Measurements from ENCODE around the gene PLEKHO1. TPM values are rescaled to one million over a fixed set of nuclear protein-coding genes. Genes with fewer than 3 reads are reported as not detected.

PLEKHO1 gene
- total and polyA plus RNA-seq, 2 experiments from 2014 or later = 26.9 to 30.7 TPM

GRCh38 chr1:150110116-150110515 lies 39.6 kb upstream of the PLEKHO1 start:
- H3K9me2 ChIP-seq (ENCODE audit: insufficient read depth) = no peaks in the 10 kb centered on the region
- H3K4me3 ChIP-seq = no peak overlapping the region
- H3K9ac ChIP-seq = no peak overlapping the region
- H3K9me3 ChIP-seq (ENCODE audit: low read depth) = no peaks in the 10 kb centered on the region
- H3K4me2 ChIP-seq (ENCODE audit: unreplicated experiment) = no peak overlapping the region
- no peaks in the 10 kb centered on the region for H4K20me1 ChIP-seq (ENCODE audit: insufficient read depth)
- no peaks in the 10 kb centered on the region for H3K4me1 ChIP-seq (ENCODE audit: insufficient read depth)
- no peak for DNase-seq
- WGBS, 2 experiments (ENCODE audit: low coverage in 1 of 2, low lambda C conversion rate in 2 of 2, missing lambda C conversion rate in 2 of 2) = 96 to 98% methylated on average over 2 of the region's 2 CpGs
- H3K79me2 ChIP-seq (ENCODE audit: insufficient read depth) = no peaks in the 10 kb centered on the region
- in situ Hi-C loops (cut with MboI) = no loop called here
- TF ChIP-seq EZH2 (IDR thresholded peaks at IDR 0.05; ENCODE audit: insufficient read depth, poor library complexity, severe bottlenecking) = no peak
- TF ChIP-seq EZH2phosphoT487 (IDR thresholded peaks at IDR 0.05; ENCODE audit: insufficient read depth, low read depth) = no peak
- H3K27ac ChIP-seq = no peak overlapping the region
- H3K27me3 ChIP-seq (replicated peaks; ENCODE audit: insufficient read depth) = no peaks in the 10 kb centered on the region
- H3K36me3 ChIP-seq (ENCODE audit: low read depth) = peaks cover 16% of the 10 kb centered on the region
- H2AFZ ChIP-seq = no peak overlapping the region
- H3F3A ChIP-seq (ENCODE audit: insufficient read depth) = no peaks in the 10 kb centered on the region

GRCh38 chr1:150111670-150112069 lies 38.0 kb upstream of the PLEKHO1 start:
- no peak for DNase-seq
- H4K20me1 ChIP-seq (ENCODE audit: insufficient read depth) = no peaks in the 10 kb centered on the region
- H3K9me2 ChIP-seq (ENCODE audit: insufficient read depth) = no peaks in the 10 kb centered on the region
- 86 to 89% methylated on average over 5 of the region's 5 CpGs for WGBS, 2 experiments (ENCODE audit: low coverage in 1 of 2, low lambda C conversion rate in 2 of 2, missing lambda C conversion rate in 2 of 2)
- H3F3A ChIP-seq (ENCODE audit: insufficient read depth) = no peaks in the 10 kb centered on the region
- no peaks in the 10 kb centered on the region for H3K9me3 ChIP-seq (ENCODE audit: low read depth)
- H2AFZ ChIP-seq = no peak overlapping the region
- no peaks in the 10 kb centered on the region for H3K27me3 ChIP-seq (replicated peaks; ENCODE audit: insufficient read depth)
- no peak for TF ChIP-seq EZH2phosphoT487 (IDR thresholded peaks at IDR 0.05; ENCODE audit: insufficient read depth, low read depth)
- TF ChIP-seq EZH2 (IDR thresholded peaks at IDR 0.05; ENCODE audit: insufficient read depth, poor library complexity, severe bottlenecking) = no peak
- no peak overlapping the region for H3K9ac ChIP-seq
- no peak overlapping the region for H3K27ac ChIP-seq
- in situ Hi-C loops (cut with MboI) = no loop called here
- no peaks in the 10 kb centered on the region for H3K79me2 ChIP-seq (ENCODE audit: insufficient read depth)
- H3K36me3 ChIP-seq (ENCODE audit: low read depth) = peaks cover 15% of the 10 kb centered on the region
- no peak overlapping the region for H3K4me3 ChIP-seq
- H3K4me2 ChIP-seq (ENCODE audit: unreplicated experiment) = no peak overlapping the region
- H3K4me1 ChIP-seq (ENCODE audit: insufficient read depth) = no peaks in the 10 kb centered on the region

GRCh38 chr1:150115121-150115520 lies 34.6 kb upstream of the PLEKHO1 start:
- no peaks in the 10 kb centered on the region for H3K4me1 ChIP-seq (ENCODE audit: insufficient read depth)
- H3K4me3 ChIP-seq = no peak overlapping the region
- H3K9me2 ChIP-seq (ENCODE audit: insufficient read depth) = no peaks in the 10 kb centered on the region
- TF ChIP-seq EZH2phosphoT487 (IDR thresholded peaks at IDR 0.05; ENCODE audit: insufficient read depth, low read depth) = no peak
- no peak for TF ChIP-seq EZH2 (IDR thresholded peaks at IDR 0.05; ENCODE audit: insufficient read depth, poor library complexity, severe bottlenecking)
- no peaks in the 10 kb centered on the region for H4K20me1 ChIP-seq (ENCODE audit: insufficient read depth)
- no peak overlapping the region for H3K27ac ChIP-seq
- no peak overlapping the region for H3K9ac ChIP-seq
- H3K4me2 ChIP-seq (ENCODE audit: unreplicated experiment) = no peak overlapping the region
- no peaks in the 10 kb centered on the region for H3K27me3 ChIP-seq (replicated peaks; ENCODE audit: insufficient read depth)
- no peaks in the 10 kb centered on the region for H3K79me2 ChIP-seq (ENCODE audit: insufficient read depth)
- WGBS, 2 experiments (ENCODE audit: low coverage in 1 of 2, low lambda C conversion rate in 2 of 2, missing lambda C conversion rate in 2 of 2) = 59 to 70% methylated on average over 1 of the region's 1 CpG
- no peak overlapping the region for H2AFZ ChIP-seq
- no peaks in the 10 kb centered on the region for H3F3A ChIP-seq (ENCODE audit: insufficient read depth)
- no peaks in the 10 kb centered on the region for H3K9me3 ChIP-seq (ENCODE audit: low read depth)
- DNase-seq = no peak
- H3K36me3 ChIP-seq (ENCODE audit: low read depth) = peaks cover 15% of the 10 kb centered on the region
- in situ Hi-C loops (cut with MboI) = no loop called here

GRCh38 chr1:150118716-150119115 lies 31.0 kb upstream of the PLEKHO1 start:
- Histone ChIP-seq H3K4me1 (ENCODE audit: insufficient read depth) (peaks cover 3% of the 10 kb centered on the region; the same call in 1 of the 2 replicates), H3K27me3 (replicated peaks; ENCODE audit: insufficient read depth) (no peaks in the 10 kb centered on the region), H3K9ac (no peak overlapping the region), H3K36me3 (ENCODE audit: low read depth) (peaks cover 12% of the 10 kb centered on the region), H2AFZ (no peak overlapping the region), H3K4me2 (ENCODE audit: unreplicated experiment) (no peak overlapping the region), H3K27ac (no peak overlapping the region), H3K9me3 (ENCODE audit: low read depth) (no peaks in the 10 kb centered on the region), H4K20me1 (ENCODE audit: insufficient read depth) (no peaks in the 10 kb centered on the region), H3K79me2 (ENCODE audit: insufficient read depth) (no peaks in the 10 kb centered on the region), H3K4me3 (no peak overlapping the region), H3F3A (ENCODE audit: insufficient read depth) (no peaks in the 10 kb centered on the region), H3K9me2 (ENCODE audit: insufficient read depth) (no peaks in the 10 kb centered on the region)
- peak; percentile 12 for DNase-seq
- TF ChIP-seq EZH2phosphoT487 (IDR thresholded peaks at IDR 0.05; ENCODE audit: insufficient read depth, low read depth) = no peak
- no peak for TF ChIP-seq EZH2 (IDR thresholded peaks at IDR 0.05; ENCODE audit: insufficient read depth, poor library complexity, severe bottlenecking)
- in situ Hi-C loops (cut with MboI) = no loop called here
- WGBS, 2 experiments (ENCODE audit: low coverage in 1 of 2, low lambda C conversion rate in 2 of 2, missing lambda C conversion rate in 2 of 2) = 30 to 38% methylated on average over 2 of the region's 2 CpGs

Measured in GM23248 (cell line).